CD4-positive, alpha-beta T cell treated with Interleukin-1 beta for 1 hour (primary cell): ENCODE measurements around the gene DPH6.
A peak's percentile ranks its signal among the peaks of the same experiment; 100 is the strongest.
"Not testable (repeated sequence)": the region's sequence is repeated elsewhere in the genome, so short reads cannot be mapped to it uniquely, and the experiment has no call there.

ENCODE experiments used
- DNase-seq, 2 donors: peaks; one replicate each; pipeline ENCODE4 v3.0.0-alpha.2; 2020 to 2022

DPH6 gene

GRCh38 chr15:35545824-35546510 lies at the start of gene DPH6:
Gene DPH6 (minus strand): TSS chr15:35546165. CDS start chr15:35546141, 24 bp downstream.
- peak; percentile 84 to 87 for DNase-seq

- DNase-seq, result no peak
These were observed 49.7 kb upstream of the DPH6 start for GRCh38 chr15:35595656-35596055.

DNA sequence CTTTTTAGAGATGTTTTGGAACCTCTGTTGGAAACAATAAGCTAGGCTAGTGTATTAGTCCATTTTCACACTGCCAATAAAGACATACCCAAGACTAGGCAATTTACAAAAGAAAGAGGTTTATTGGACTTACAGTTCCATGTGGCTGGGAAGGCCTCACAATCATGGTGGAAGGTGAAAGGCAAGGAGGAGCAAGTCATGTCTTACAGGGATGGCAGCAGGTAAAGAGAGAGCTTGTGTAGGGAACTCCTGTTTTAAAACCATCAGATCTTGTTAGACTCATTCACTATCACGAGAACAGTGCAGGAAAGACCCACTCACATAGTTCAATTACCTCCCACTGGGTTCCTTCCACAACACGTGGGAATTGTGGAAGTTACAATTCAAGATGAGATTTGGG lies 46.0 kb upstream of the DPH6 start:
- DNase-seq, result not testable (repeated sequence)

- DNase-seq, result no peak
These were observed 38.0 kb upstream of the DPH6 start for GRCh38 chr15:35583863-35584528.

GRCh38 chr15:35580606-35581005 lies 34.6 kb upstream of the DPH6 start:
- no peak for DNase-seq

DNA sequence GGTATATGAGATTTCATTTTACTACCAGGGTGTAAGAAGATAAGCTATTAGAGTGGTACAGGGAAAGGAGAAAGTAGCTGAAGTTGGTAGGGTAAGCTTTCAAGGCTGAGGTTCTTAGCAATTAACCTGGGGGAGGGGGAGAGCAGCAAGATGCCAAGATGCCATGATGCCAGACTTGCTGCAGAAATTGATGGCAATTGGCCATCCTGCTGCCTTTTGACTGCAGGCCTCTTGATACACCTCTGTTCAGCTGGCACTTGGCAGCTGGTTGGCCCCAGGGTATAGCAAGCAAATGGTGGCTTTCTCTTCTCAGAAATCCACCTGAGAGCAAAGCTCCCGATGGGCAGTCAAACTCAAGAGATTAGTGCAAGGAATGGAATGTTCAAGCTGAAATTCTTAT lies 21.4 kb upstream of the DPH6 start:
- no peak for DNase-seq

GRCh38 chr15:35566991-35567390 lies 21.0 kb upstream of the DPH6 start:
- DNase-seq, result no peak

- no peak for DNase-seq
These were observed 19.9 kb upstream of the DPH6 start for GRCh38 chr15:35565901-35566300.

- no peak for DNase-seq
These were observed 16.7 kb upstream of the DPH6 start for GRCh38 chr15:35562641-35563040.

DNA sequence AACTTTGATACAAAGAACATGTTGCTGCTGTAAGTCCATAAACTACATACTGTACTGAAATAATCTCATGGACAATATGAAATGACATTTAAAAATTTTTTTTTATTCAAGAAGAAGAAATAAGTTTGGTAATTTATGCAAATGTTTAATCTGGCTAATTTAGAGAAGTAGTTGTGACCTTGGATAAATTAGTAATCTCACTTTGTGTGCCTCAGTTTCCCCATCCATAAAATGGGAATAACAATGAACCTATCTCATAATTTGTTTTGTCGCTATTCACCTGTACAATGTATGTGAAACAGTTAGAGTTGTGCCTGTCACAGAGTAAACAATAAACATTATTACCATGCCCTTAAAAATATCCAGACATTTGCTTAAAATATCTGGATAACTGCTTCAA lies 15.3 kb upstream of the DPH6 start:
- DNase-seq, result no peak

GRCh38 chr15:35560870-35561269 lies 14.9 kb upstream of the DPH6 start:
- no peak for DNase-seq

- DNase-seq, result no peak
These were observed 14.3 kb upstream of the DPH6 start for GRCh38 chr15:35560258-35560657.

GRCh38 chr15:35559683-35560082 lies 13.7 kb upstream of the DPH6 start:
- DNase-seq, result no peak

DNA sequence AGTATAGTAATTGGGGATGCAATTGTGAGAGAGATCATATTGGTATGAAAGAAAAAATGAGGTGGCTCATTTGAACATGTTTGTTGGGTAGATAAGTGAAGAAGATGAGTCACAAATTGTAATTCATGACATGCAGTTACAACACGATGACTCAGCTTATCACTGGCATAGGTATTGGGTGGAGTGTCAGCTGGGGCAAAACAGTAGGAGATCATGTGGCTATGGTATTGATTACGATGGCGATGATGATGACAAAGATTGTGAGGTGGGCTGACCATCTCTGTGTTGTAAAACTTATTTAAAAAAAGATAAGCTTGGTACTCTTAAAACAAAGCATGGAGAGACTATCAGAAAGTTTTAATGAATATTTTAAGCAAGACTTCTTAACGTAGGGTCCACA lies 11.6 kb upstream of the DPH6 start:
- DNase-seq, result no peak

DNA sequence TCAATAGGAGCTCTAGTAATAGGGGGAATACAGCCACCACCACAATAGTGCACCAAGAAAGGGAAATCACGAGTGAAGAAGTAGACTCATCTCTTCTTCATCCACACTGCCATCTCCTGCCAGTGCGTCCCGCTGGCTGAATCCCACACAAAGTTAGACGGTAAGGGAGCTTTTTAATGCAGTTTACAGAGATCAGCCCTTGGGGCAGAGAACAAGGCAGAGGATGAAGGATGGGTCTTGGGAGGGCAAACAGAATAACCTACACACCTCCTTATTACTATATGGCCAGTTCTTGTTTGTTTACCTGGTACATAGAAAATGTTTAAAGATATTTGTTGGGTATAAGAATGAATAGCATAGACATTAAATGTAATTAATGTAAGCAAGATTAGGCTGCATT lies 11.0 kb upstream of the DPH6 start:
- DNase-seq, result no peak

DNA sequence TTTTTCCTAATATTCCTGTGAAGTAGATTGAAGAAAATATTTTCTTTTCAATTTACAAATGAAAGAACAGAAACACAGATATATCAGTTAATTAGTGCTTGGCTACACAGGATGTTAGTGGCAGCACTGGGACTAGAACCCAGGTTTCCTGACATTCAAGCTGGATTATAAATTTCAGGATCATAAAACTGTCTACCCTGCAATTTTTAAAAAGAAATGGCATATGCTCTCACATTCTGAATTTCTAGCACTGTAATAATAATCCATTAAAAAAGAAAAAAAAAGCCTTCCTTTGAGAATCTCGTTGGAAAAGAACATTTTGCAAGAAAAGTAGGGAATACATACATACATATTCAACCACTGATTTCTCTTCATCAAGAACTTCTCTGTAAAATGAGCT lies 9.3 kb upstream of the DPH6 start:
- no peak for DNase-seq

GRCh38 chr15:35550957-35551356 lies 5.0 kb upstream of the DPH6 start:
- DNase-seq, result no peak

- no peak for DNase-seq
These were observed 3.6 kb upstream of the DPH6 start for GRCh38 chr15:35549567-35549966.

DNA sequence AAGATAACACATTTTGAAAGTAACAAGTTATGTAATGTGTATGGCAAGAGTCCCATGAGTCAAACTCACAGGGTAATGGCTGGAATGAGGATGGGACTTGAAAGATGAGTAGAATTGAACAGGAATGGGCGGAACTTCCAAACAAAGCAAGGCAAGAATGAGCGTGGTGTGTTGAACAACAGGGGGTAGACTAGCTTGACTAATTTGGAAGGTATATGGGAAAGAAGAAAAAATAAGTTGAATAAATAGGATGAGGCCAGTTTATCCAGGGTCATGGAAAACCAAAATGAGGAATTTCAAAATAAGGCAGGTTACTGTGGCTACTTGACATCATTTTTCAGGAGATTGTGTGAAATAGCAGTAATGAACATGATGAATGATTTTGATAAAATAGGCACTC lies 2.5 kb upstream of the DPH6 start:
- no peak for DNase-seq

- DNase-seq, result no peak
These were observed 1.9 kb upstream of the DPH6 start for GRCh38 chr15:35547775-35548364.

DNA sequence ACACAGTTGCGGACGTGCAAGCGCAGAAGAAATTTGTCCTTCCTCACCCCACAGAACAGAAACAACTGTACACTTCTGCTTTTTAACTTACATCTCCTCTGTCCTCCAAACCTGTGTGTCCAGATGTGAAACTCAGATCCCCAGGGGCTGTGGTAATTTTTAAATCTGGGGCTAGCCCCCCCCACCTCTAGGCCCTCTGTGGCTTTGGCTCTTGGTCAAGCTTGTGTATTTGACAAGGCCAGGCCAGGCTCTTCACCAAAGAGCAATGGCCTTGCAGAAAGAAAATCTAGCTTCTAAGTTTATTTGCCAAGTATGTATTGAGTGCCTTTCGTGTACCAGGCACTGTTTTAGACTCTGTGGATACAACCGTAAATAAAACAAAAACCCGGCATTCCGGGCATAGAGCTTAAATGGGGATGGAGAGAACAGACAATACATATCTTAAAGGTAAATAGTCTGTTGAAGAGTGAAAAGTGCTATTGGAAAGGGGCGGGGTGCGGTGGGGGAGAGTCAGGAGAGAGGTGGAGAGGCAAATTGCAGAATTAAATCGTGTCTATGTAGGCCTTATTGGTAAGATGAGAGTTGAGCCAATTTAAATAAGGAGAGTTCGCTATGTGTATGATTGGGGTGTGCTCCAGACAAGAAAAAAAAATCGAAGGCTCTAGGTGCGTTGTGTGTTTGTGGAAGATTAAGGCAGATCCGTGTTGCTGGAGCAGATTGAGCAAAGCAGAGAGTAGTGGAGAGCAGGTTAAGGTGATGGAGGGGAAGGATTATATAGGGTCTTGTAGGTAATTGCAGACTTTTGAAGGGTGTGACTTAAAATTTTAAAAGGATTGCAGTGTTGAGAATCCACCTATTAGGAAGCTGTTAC lies 781 bp upstream of the DPH6 start:
- no peak for DNase-seq

DNA sequence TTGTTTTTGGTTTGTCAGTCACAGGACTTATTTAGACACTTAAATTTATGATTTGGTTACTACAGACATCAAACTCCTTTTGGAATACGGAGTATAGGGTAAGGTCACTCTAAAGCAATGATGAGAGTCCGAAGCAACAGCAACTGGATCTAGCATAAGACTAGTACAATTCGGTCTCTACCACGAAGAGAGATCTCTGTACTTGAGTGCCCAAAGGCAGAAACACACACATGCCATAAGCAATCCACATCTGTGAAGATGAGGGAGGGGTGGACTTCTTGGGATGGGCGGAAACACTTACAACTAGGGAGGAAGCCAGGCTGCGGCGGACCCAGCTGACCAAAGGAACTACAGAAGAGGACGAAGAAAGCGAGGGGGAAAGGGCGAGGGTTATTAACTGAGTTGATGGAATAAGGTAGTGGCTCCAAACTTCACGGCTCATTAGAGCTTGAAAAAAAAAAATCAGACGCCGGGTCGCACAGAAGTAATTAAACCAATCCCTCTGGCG lies 595 bp downstream of the DPH6 start:
- peak in 1 of 2 donors; percentile 1 for DNase-seq

GRCh38 chr15:35540885-35541284 lies 5.1 kb downstream of the DPH6 start:
- DNase-seq, result no peak
